GM23248 (cell line): ENCODE data around the gene TEAD1.

Experiments
- EZH2 ChIP-seq: fragments of 200-600 bp; sonication (generic); IDR thresholded peaks from 2 replicates; pipeline ENCODE4 v1.6.1; 2018; ENCODE audit warnings: antibody characterized with exemption, mild to moderate bottlenecking; ENCODE audit not compliant: insufficient read depth, poor library complexity, severe bottlenecking
- EZH2phosphoT487 ChIP-seq: fragments of 200-600 bp; sonication (generic); IDR thresholded peaks from 2 replicates; pipeline ENCODE4 v1.6.1; 2018; ENCODE audit warnings: antibody characterized with exemption, moderate library complexity, mild to moderate bottlenecking, low read depth; ENCODE audit not compliant: insufficient read depth

- no peak for TF ChIP-seq EZH2
- no peak for TF ChIP-seq EZH2phosphoT487
Observed at GRCh38 chr11:12628314-12628713, 45.9 kb upstream of the TEAD1 start.
